CD4-positive, alpha-beta memory T cell (primary cell): ENCODE data around the gene NUDT8. TPM values are rescaled to one million over a fixed set of nuclear protein-coding genes. Genes with fewer than 3 reads are reported as not detected.
"Not testable (repeated sequence)": the region's sequence is repeated elsewhere in the genome, so short reads cannot be mapped to it uniquely, and the experiment has no call there.

Source experiments
- CTCF ChIA-PET: fragments of 350-600 bp; sonication (Branson Sonifier 250); formaldehyde crosslinking; loops from one replicate; lab custom pipeline; 2021; ENCODE audit warnings: inconsistent platforms; ENCODE audit not compliant: partially characterized antibody; lab: Charles Lee
- POLR2A ChIA-PET: fragments of 350-600 bp; sonication (Branson Sonifier 250); formaldehyde crosslinking; loops from one replicate; lab custom pipeline; 2021; ENCODE audit not compliant: partially characterized antibody; lab: Charles Lee
- DNase-seq, 5 donors: peaks; one replicate each; pipeline versions ENCODE4 v3.0.0 to v3.0.0-alpha.2; 2020 to 2022; ENCODE audit warnings: mixed read lengths in 1 of 5
- H3K27ac ChIP-seq: one replicate; pipeline ENCODE4 v1.7.0; 2013; ENCODE audit warnings: low read depth, low read length
- H3K27me3 ChIP-seq: 2 replicates; pipeline ENCODE4 v1.7.0; 2013; ENCODE audit warnings: mild to moderate bottlenecking, low read length, moderate library complexity; ENCODE audit not compliant: insufficient read depth
- H3K36me3 ChIP-seq: 2 replicates; pipeline ENCODE4 v1.7.0; 2013; ENCODE audit warnings: mild to moderate bottlenecking, low read length, moderate library complexity; ENCODE audit not compliant: insufficient read depth
- H3K4me1 ChIP-seq: 2 replicates; pipeline ENCODE4 v1.7.0; 2013; ENCODE audit warnings: mild to moderate bottlenecking, low read length, moderate library complexity; ENCODE audit not compliant: insufficient read depth
- H3K4me3 ChIP-seq, 2 donors: one replicate each; pipeline ENCODE4 v1.7.0; 2013; ENCODE audit warnings: low read length in 2 of 2, mild to moderate bottlenecking in 1 of 2
- H3K9me3 ChIP-seq, 2 donors: one replicate each; pipeline ENCODE4 v1.7.0; 2013; ENCODE audit warnings: low read length in 2 of 2, control low read depth in 1 of 2; ENCODE audit not compliant: control insufficient read depth in 1 of 2
- H3K27ac Mint-ChIP-seq, 7 donors: one replicate each; pipeline ENCODE4 v1.8.0; 2020 to 2021; ENCODE audit warnings: mixed read lengths in 7 of 7, mild to moderate bottlenecking in 6 of 7, inconsistent platforms in 3 of 7, moderate library complexity in 3 of 7
- H3K27me3 Mint-ChIP-seq, 2 donors: one replicate each; pipeline ENCODE4 v1.8.0; 2020 to 2021; ENCODE audit warnings: mixed read lengths in 2 of 2
- H3K36me3 Mint-ChIP-seq, 2 donors: one replicate each; pipeline ENCODE4 v1.8.0; 2020 to 2021; ENCODE audit warnings: mixed read lengths in 2 of 2, inconsistent platforms in 1 of 2, mild to moderate bottlenecking in 1 of 2
- H3K4me1 Mint-ChIP-seq, 4 donors: one replicate each; pipeline ENCODE4 v1.8.0; 2020 to 2021; ENCODE audit warnings: mixed read lengths in 4 of 4, mild to moderate bottlenecking in 1 of 4
- H3K4me3 Mint-ChIP-seq, 8 donors: one replicate each; pipeline ENCODE4 v1.8.0; 2020 to 2021; ENCODE audit warnings: mixed read lengths in 8 of 8, mild to moderate bottlenecking in 7 of 8, moderate library complexity in 6 of 8, inconsistent platforms in 3 of 8
- H3K9me3 Mint-ChIP-seq, 8 donors: one replicate each; pipeline ENCODE4 v1.8.0; 2020 to 2021; ENCODE audit warnings: mixed read lengths in 8 of 8, mild to moderate bottlenecking in 5 of 8, inconsistent platforms in 3 of 8, moderate library complexity in 1 of 8
- intact Hi-C: fragments of 100-400 bp; cut with micrococcal nuclease; formaldehyde crosslinking; loops from one replicate; pipeline ENCODE4 v1.15.1; 2023
- polyA plus RNA-seq, 2 donors: library from polyadenylated mRNA; unstranded; fragments of 300-500 nt; fragmentation: Illumina TruSeq; gene quantifications; one replicate each; pipeline ENCODE4 v1.2.3, GENCODE V29; 2021
- total RNA-seq, 2 experiments: library from RNA; stranded (reverse); gene quantifications; one replicate each; pipeline ENCODE4 v1.2.3, GENCODE V29; 2021

The NUDT8 gene
- total and polyA plus RNA-seq, 4 experiments from 2014 or later, result 2.0 to 4.5 (median 3.7) TPM

GRCh38 chr11:67604815-67605214, 24.9 kb downstream of the NUDT8 start:
- H3K4me3 ChIP-seq, result no peak overlapping the region
- peaks cover 0 to 3% (median 0%) of the 10 kb centered on the region in 8 donors for H3K9me3 Mint-ChIP-seq
- ChIA-PET POLR2A (no interaction called here), CTCF (interaction anchor here (1.4 kb wide), 1 partner anchor 10 kb away, joined by 5 read pairs; no protein-coding TSS in a partner anchor)
- intact Hi-C loops, result no loop called here
- no peak overlapping the region for H3K27ac ChIP-seq
- peak overlapping the region in 2 of 7 donors; percentile 60 to 63 for H3K27ac Mint-ChIP-seq
- H3K4me1 ChIP-seq, result peaks cover 13% of the 10 kb centered on the region
- H3K27me3 Mint-ChIP-seq, result peaks cover 11 to 12% of the 10 kb centered on the region in 2 donors
- peaks cover 6 to 27% (median 9%) of the 10 kb centered on the region in 4 donors for H3K4me1 Mint-ChIP-seq
- H3K9me3 ChIP-seq, result no peaks in the 10 kb centered on the region
- H3K27me3 ChIP-seq, result peaks cover 3% of the 10 kb centered on the region
- H3K36me3 Mint-ChIP-seq, result peaks cover 11 to 12% of the 10 kb centered on the region in 2 donors
- H3K4me3 Mint-ChIP-seq, result peak overlapping the region in 4 of 8 donors; percentile 26 to 66 (median 56)
- no peak for DNase-seq
- peaks cover 15% of the 10 kb centered on the region for H3K36me3 ChIP-seq

- CTCF ChIA-PET, POLR2A ChIA-PET, H3K9me3 ChIP-seq, H3K36me3 Mint-ChIP-seq, DNase-seq, H3K27me3 ChIP-seq, H3K4me3 ChIP-seq, H3K9me3 Mint-ChIP-seq, intact Hi-C loops, H3K27ac ChIP-seq, H3K36me3 ChIP-seq: not testable (repeated sequence)
- Mint-ChIP-seq H3K27me3 (peaks cover 11 to 12% of the 10 kb centered on the region in 2 donors), H3K27ac (peak overlapping the region in 1 of 7 donors; percentile 31), H3K4me3 (peak overlapping the region in 1 of 8 donors; percentile 66), H3K4me1 (peaks cover 6 to 27% (median 9%) of the 10 kb centered on the region in 4 donors)
- H3K4me1 ChIP-seq, result peaks cover 13% of the 10 kb centered on the region
Observed at GRCh38 chr11:67604119-67604518, 25.6 kb downstream of the NUDT8 start.

GRCh38 chr11:67601098-67601497, 28.6 kb downstream of the NUDT8 start:
- Histone ChIP-seq H3K4me3 (no peak overlapping the region), H3K4me1 (peaks cover 1% of the 10 kb centered on the region), H3K27me3 (peaks cover 6% of the 10 kb centered on the region), H3K27ac (no peak overlapping the region), H3K36me3 (no peaks in the 10 kb centered on the region), H3K9me3 (no peaks in the 10 kb centered on the region)
- peaks cover 11 to 12% of the 10 kb centered on the region in 2 donors for H3K27me3 Mint-ChIP-seq
- intact Hi-C loops, result no loop called here
- H3K4me1 Mint-ChIP-seq, result peaks cover 0 to 6% (median 5%) of the 10 kb centered on the region in 4 donors
- no peak overlapping the region for H3K4me3 Mint-ChIP-seq
- no peaks in the 10 kb centered on the region for H3K36me3 Mint-ChIP-seq
- ChIA-PET POLR2A (interaction anchor here (0.8 kb wide), 1 partner anchor 17 kb away, joined by 3 read pairs; no protein-coding TSS in a partner anchor), CTCF (interaction anchor here (1.5 kb wide), 1 partner anchor 13 kb away, joined by 3 read pairs; no protein-coding TSS in a partner anchor)
- H3K27ac Mint-ChIP-seq, result no peak overlapping the region
- peaks cover 0 to 5% (median 0%) of the 10 kb centered on the region in 8 donors for H3K9me3 Mint-ChIP-seq
- DNase-seq, result no peak

- no peak overlapping the region for H3K27ac Mint-ChIP-seq
- DNase-seq, result no peak
Observed at GRCh38 chr11:67600324-67601029, 29.3 kb downstream of the NUDT8 start.

GRCh38 chr11:67599149-67599548, 30.6 kb downstream of the NUDT8 start:
- Histone ChIP-seq H3K27ac (no peak overlapping the region), H3K36me3 (no peaks in the 10 kb centered on the region), H3K4me1 (no peaks in the 10 kb centered on the region), H3K9me3 (no peaks in the 10 kb centered on the region), H3K27me3 (peaks cover 6% of the 10 kb centered on the region), H3K4me3 (no peak overlapping the region)
- Mint-ChIP-seq H3K9me3 (peaks cover 0 to 4% (median 0%) of the 10 kb centered on the region in 8 donors), H3K27ac (no peak overlapping the region), H3K4me1 (peaks cover 0 to 2% (median 0%) of the 10 kb centered on the region in 4 donors), H3K27me3 (peaks cover 11 to 12% of the 10 kb centered on the region in 2 donors), H3K36me3 (no peaks in the 10 kb centered on the region), H3K4me3 (no peak overlapping the region)
- DNase-seq, result no peak
- ChIA-PET CTCF (no interaction called here), POLR2A (no interaction called here)
- intact Hi-C loops, result no loop called here

More at GRCh38 chr11:67600324-67601029, 29.3 kb downstream of the NUDT8 start:
- ChIA-PET POLR2A (no interaction called here), CTCF (interaction anchor here (1.5 kb wide), 1 partner anchor 14 kb away, joined by 3 read pairs; no protein-coding TSS in a partner anchor)
- H3K4me3 ChIP-seq, result no peak overlapping the region
- Mint-ChIP-seq H3K4me3 (no peak overlapping the region), H3K4me1 (peaks cover 0 to 4% (median 1%) of the 10 kb centered on the region in 4 donors), H3K36me3 (no peaks in the 10 kb centered on the region), H3K9me3 (peaks cover 0 to 4% (median 0%) of the 10 kb centered on the region in 8 donors), H3K27me3 (peaks cover 11 to 12% of the 10 kb centered on the region in 2 donors)
- intact Hi-C loops, result no loop called here
- H3K27ac ChIP-seq, result no peak overlapping the region
- H3K36me3 ChIP-seq, result no peaks in the 10 kb centered on the region
- no peaks in the 10 kb centered on the region for H3K4me1 ChIP-seq
- H3K27me3 ChIP-seq, result peaks cover 6% of the 10 kb centered on the region
- H3K9me3 ChIP-seq, result no peaks in the 10 kb centered on the region

- DNase-seq, H3K4me1 ChIP-seq, POLR2A ChIA-PET, H3K9me3 ChIP-seq, H3K9me3 Mint-ChIP-seq, H3K27me3 ChIP-seq, H3K36me3 Mint-ChIP-seq, CTCF ChIA-PET, H3K4me1 Mint-ChIP-seq, intact Hi-C loops, H3K4me3 ChIP-seq, H3K36me3 ChIP-seq, H3K27ac Mint-ChIP-seq, H3K27ac ChIP-seq, H3K4me3 Mint-ChIP-seq: not testable (repeated sequence)
- peaks cover 9 to 12% of the 10 kb centered on the region in 2 donors for H3K27me3 Mint-ChIP-seq
Observed at GRCh38 chr11:67597963-67598362, 31.8 kb downstream of the NUDT8 start.

- H3K27me3 ChIP-seq, H3K9me3 Mint-ChIP-seq, intact Hi-C loops, H3K36me3 Mint-ChIP-seq, H3K4me3 Mint-ChIP-seq, H3K27ac ChIP-seq, H3K4me1 Mint-ChIP-seq, DNase-seq, H3K36me3 ChIP-seq, H3K27ac Mint-ChIP-seq, H3K4me3 ChIP-seq, H3K9me3 ChIP-seq, CTCF ChIA-PET, POLR2A ChIA-PET, H3K4me1 ChIP-seq: not testable (repeated sequence)
- peaks cover 6 to 10% of the 10 kb centered on the region in 2 donors for H3K27me3 Mint-ChIP-seq
Observed at GRCh38 chr11:67597458-67597857, 32.3 kb downstream of the NUDT8 start.
